ENCODE data around the gene RPL19.
A peak's percentile ranks its signal among the peaks of the same experiment; 100 is the strongest.

RPL19 gene

GRCh38 chr17:39198186-39198566 is 1.9 kb upstream of the RPL19 start:
- no peak for DNase-seq

GRCh38 chr17:39199820-39200069 is 338 bp upstream of the RPL19 start:
- peak; percentile 86 to 93 for DNase-seq

- no peak for DNase-seq
Observed at GRCh38 chr17:39200957-39201510, 951 bp downstream of the RPL19 start.

- DNase-seq = no peak
Observed at GRCh38 chr17:39204245-39204644, 4.2 kb downstream of the RPL19 start.

- DNase-seq = no peak
Observed at GRCh38 chr17:39205112-39205526, 5.0 kb downstream of the RPL19 start.

GRCh38 chr17:39208136-39208535 is 8.1 kb downstream of the RPL19 start:
- DNase-seq = no peak

GRCh38 chr17:39208893-39209292 is 8.8 kb downstream of the RPL19 start:
- peak in 1 of 2 experiments; percentile 37 for DNase-seq

GRCh38 chr17:39209317-39210092 is 9.4 kb downstream of the RPL19 start:
- no peak for DNase-seq

- DNase-seq = no peak
Observed at GRCh38 chr17:39210093-39210434, 10.0 kb downstream of the RPL19 start.

GRCh38 chr17:39212195-39212810 is 12.2 kb downstream of the RPL19 start:
- DNase-seq = no peak

- DNase-seq = no peak
Observed at GRCh38 chr17:39212841-39213480, 12.9 kb downstream of the RPL19 start.

GRCh38 chr17:39213852-39214251 is 13.8 kb downstream of the RPL19 start:
- DNase-seq = no peak

- no peak for DNase-seq
Observed at GRCh38 chr17:39217734-39218369, 17.8 kb downstream of the RPL19 start.

GRCh38 chr17:39218906-39219305 is 18.8 kb downstream of the RPL19 start:
- DNase-seq = no peak

- DNase-seq = no peak
Observed at GRCh38 chr17:39219647-39220154, 19.6 kb downstream of the RPL19 start.

- DNase-seq = no peak
Observed at GRCh38 chr17:39221572-39221971, 21.5 kb downstream of the RPL19 start.

- DNase-seq = no peak
Observed at GRCh38 chr17:39222151-39222550, 22.1 kb downstream of the RPL19 start.

GRCh38 chr17:39222866-39223834 is 23.1 kb downstream of the RPL19 start:
- no peak for DNase-seq

GRCh38 chr17:39223907-39224777 is 24.1 kb downstream of the RPL19 start:
- DNase-seq = no peak

GRCh38 chr17:39224778-39225307 is 24.8 kb downstream of the RPL19 start:
- no peak for DNase-seq

Data from NCI-H526 (cell line).